B cell (primary cell): ENCODE data around the gene OST4. TPM values are rescaled to one million over a fixed set of nuclear protein-coding genes. Genes with fewer than 3 reads are reported as not detected.

Experiments
- ATAC-seq: fragments of 200-7000 bp; cut with Tn5 transposase; one replicate; pipeline ENCODE4 v1.10.0; 2021; ENCODE audit warnings: low read depth, mild to moderate bottlenecking, moderate number of reproducible peaks, moderate library complexity
- CTCF ChIA-PET: fragments of 350-600 bp; sonication (Branson Sonifier 250); formaldehyde crosslinking; loops from one replicate; lab custom pipeline; 2021; ENCODE audit warnings: antibody characterized with exemption, inconsistent platforms; lab: Charles Lee
- POLR2A ChIA-PET: fragments of 350-600 bp; sonication (Branson Sonifier 250); formaldehyde crosslinking; loops from one replicate; lab custom pipeline; 2021; ENCODE audit warnings: antibody characterized with exemption; lab: Charles Lee
- DNase-seq: peaks from one replicate; pipeline ENCODE4 v3.0.0; 2013
- H2AFZ ChIP-seq: 2 replicates; pipeline ENCODE4 v1.6.1; 2012; ENCODE audit warnings: mild to moderate bottlenecking, low read depth, low read length; ENCODE audit not compliant: insufficient read depth, poor library complexity, severe bottlenecking
- H3K27ac ChIP-seq, 2 donors: 1 replicate in 1 of 2; 2 replicates in 1 of 2; pipeline ENCODE4 v1.5.1; 2012 to 2013; ENCODE audit warnings: low read length in 2 of 2, mild to moderate bottlenecking in 2 of 2, moderate library complexity in 1 of 2
- H3K27me3 ChIP-seq, 4 experiments: fragments of 200-600 bp in 1 of 4; sonication (generic) in 1 of 4; replicated peaks in 1 of 4; 1 replicate in 2 of 4; 2 replicates in 2 of 4; pipeline versions ENCODE4 v1.6.1 to v1.7.0; 2013 to 2016; ENCODE audit warnings: low read length in 3 of 4, mild to moderate bottlenecking in 2 of 4, mixed read lengths in 1 of 4, moderate library complexity in 1 of 4; ENCODE audit not compliant: insufficient read depth in 4 of 4, control insufficient read depth in 3 of 4; ENCODE audit errors: control extremely low read depth in 1 of 4
- H3K36me3 ChIP-seq, 2 experiments: replicated peaks in 1 of 2; 1 replicate in 1 of 2; 2 replicates in 1 of 2; pipeline versions ENCODE4 v1.6.1 to v1.7.1; 2013; ENCODE audit warnings: low read length in 1 of 2; ENCODE audit not compliant: insufficient read depth in 2 of 2, control insufficient read depth in 1 of 2; ENCODE audit errors: control extremely low read depth in 1 of 2, extremely low read depth in 1 of 2
- H3K4me1 ChIP-seq, 2 donors: fragments of 200-600 bp in 1 of 2; sonication (generic) in 1 of 2; 1 replicate in 1 of 2; 2 replicates in 1 of 2; pipeline versions ENCODE4 v1.5.1 to v1.6.1; 2013 to 2017; ENCODE audit warnings: low read length in 2 of 2; ENCODE audit not compliant: control insufficient read depth in 2 of 2, insufficient read depth in 2 of 2
- H3K4me2 ChIP-seq: replicated peaks from 2 replicates; pipeline ENCODE3; 2012; ENCODE audit warnings: mild to moderate bottlenecking, low read depth, low read length; ENCODE audit not compliant: poor library complexity, severe bottlenecking
- H3K4me3 ChIP-seq, 5 experiments: fragments of 200-600 bp in 1 of 5; sonication (generic) in 1 of 5; 1 replicate in 3 of 5; 2 replicates in 2 of 5; pipeline versions ENCODE4 v1.5.1 to v1.7.0; 2011 to 2016; ENCODE audit warnings: low read length in 4 of 5, mild to moderate bottlenecking in 4 of 5, low read depth in 2 of 5, control low read depth in 1 of 5, moderate library complexity in 1 of 5; ENCODE audit not compliant: insufficient read depth in 1 of 5; ENCODE audit errors: control extremely low read depth in 1 of 5, extremely low read depth in 1 of 5
- H3K79me2 ChIP-seq: fragments of 200-600 bp; sonication (generic); one replicate; pipeline ENCODE4 v1.6.0; 2016; ENCODE audit warnings: low read length; ENCODE audit not compliant: control insufficient read depth, insufficient read depth
- H3K9ac ChIP-seq: fragments of 200-600 bp; sonication (generic); 2 replicates; pipeline ENCODE4 v1.6.1; 2017; ENCODE audit warnings: mild to moderate bottlenecking, low read length, moderate library complexity
- H3K9me3 ChIP-seq, 3 donors: one replicate each; pipeline versions ENCODE4 v1.6.1 to v1.7.1; 2013; ENCODE audit warnings: low read length in 2 of 3; ENCODE audit not compliant: control insufficient read depth in 2 of 3, insufficient read depth in 1 of 3; ENCODE audit errors: control extremely low read depth in 1 of 3
- H4K20me1 ChIP-seq: 2 replicates; pipeline ENCODE4 v1.6.0; 2012; ENCODE audit warnings: mild to moderate bottlenecking, low read length; ENCODE audit not compliant: insufficient read depth, control insufficient read depth, poor library complexity, severe bottlenecking
- H3K27ac Mint-ChIP-seq: one replicate; pipeline ENCODE4 v1.8.0; 2021; ENCODE audit warnings: mixed read lengths
- H3K27me3 Mint-ChIP-seq: one replicate; pipeline ENCODE4 v1.8.0; 2021; ENCODE audit warnings: mixed read lengths
- H3K4me1 Mint-ChIP-seq: one replicate; pipeline ENCODE4 v1.8.0; 2021; ENCODE audit warnings: mixed read lengths
- H3K4me3 Mint-ChIP-seq: one replicate; pipeline ENCODE4 v1.8.0; 2021; ENCODE audit warnings: mixed read lengths
- H3K9me3 Mint-ChIP-seq: one replicate; pipeline ENCODE4 v1.8.0; 2022; ENCODE audit warnings: mixed read lengths; ENCODE audit not compliant: insufficient read depth
- EZH2 ChIP-seq: IDR thresholded peaks from 2 replicates; pipeline ENCODE4 v1.6.1; 2012; ENCODE audit warnings: borderline replicate concordance, low read depth, mild to moderate bottlenecking, moderate library complexity, low read length; ENCODE audit not compliant: insufficient read depth, poor library complexity, severe bottlenecking
- WGBS: methylation state at CpG from one replicate; pipeline ENCODE4 v1.1.5; 2013; ENCODE audit warnings: missing lambda C conversion rate; ENCODE audit not compliant: insufficient coverage; 5-methylcytosine and 5-hydroxymethylcytosine counted together
- intact Hi-C: fragments of 100-400 bp; cut with micrococcal nuclease; formaldehyde crosslinking; loops from one replicate; pipeline ENCODE4 v1.10.0; 2022
- polyA plus RNA-seq: library from polyadenylated mRNA; depleted of rRNA; stranded (reverse); fragments of >200 nt; gene quantifications from 2 replicates; pipeline ENCODE4 v1.2.3, GENCODE V29; 2012
- total RNA-seq, 2 donors: library from RNA; stranded (reverse); fragments of 120-200 nt in 1 of 2; gene quantifications; 1 replicate in 1 of 2; 2 replicates in 1 of 2; pipeline versions ENCODE4 v1.2.3 to v1.2.4, GENCODE V29; 2013 to 2022
- TF ChIP-seq, protein P1 (sequence below): fragments of 200-600 bp; IDR thresholded peaks from one replicate; pipeline ENCODE4 v1.8.0; 2022; ENCODE audit warnings: antibody characterized with exemption, mild to moderate bottlenecking

The OST4 gene
- total and polyA plus RNA-seq, 2 donors (not counting 1 experiment from before 2014, with no cell fraction given): 195 to 257 TPM

DNA sequence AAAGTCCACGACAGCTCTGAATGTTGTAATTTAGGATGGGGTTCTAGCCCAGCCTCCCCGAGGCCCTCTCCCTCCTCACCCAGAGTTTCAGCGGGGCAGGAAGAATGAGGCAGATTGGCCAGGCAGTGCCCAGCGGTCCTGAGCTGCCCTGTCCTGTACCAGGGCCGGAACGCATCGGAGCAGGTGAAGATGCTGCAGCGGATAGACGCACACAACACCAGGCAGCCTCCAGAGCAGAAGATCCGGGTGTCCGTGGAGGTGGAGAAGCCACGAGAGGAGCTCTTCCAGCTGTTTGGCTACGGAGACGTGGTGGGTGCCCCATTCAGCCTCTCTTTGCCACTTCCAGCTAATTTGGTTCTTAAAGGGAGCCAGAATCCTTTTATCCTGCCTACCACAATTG, 25.9 kb upstream of the OST4 start:
- no peak for DNase-seq
- Histone ChIP-seq H2AFZ (no peak overlapping the region), H3K4me3 (no peak overlapping the region), H4K20me1 (no peaks in the 10 kb centered on the region), H3K36me3 (no peaks in the 10 kb centered on the region), H3K4me1 (peaks cover 6 to 9% of the 10 kb centered on the region in 2 donors), H3K4me2 (no peak overlapping the region), H3K9me3 (no peaks in the 10 kb centered on the region), H3K9ac (no peak overlapping the region), H3K27ac (no peak overlapping the region), H3K79me2 (no peaks in the 10 kb centered on the region), H3K27me3 (no peaks in the 10 kb centered on the region)
- Mint-ChIP-seq H3K9me3 (no peaks in the 10 kb centered on the region), H3K4me1 (peaks cover 11% of the 10 kb centered on the region), H3K27me3 (no peaks in the 10 kb centered on the region), H3K27ac (no peak overlapping the region), H3K4me3 (no peak overlapping the region)
- ChIA-PET CTCF (interaction anchor here (0.8 to 8.8 kb wide), 10 partner anchors 10 to 207 kb away, joined by 3 to 143 read pairs (median 10); partner anchors contain the start of genes AGBL5 and TRIM54), POLR2A (no interaction called here)
- ATAC-seq: no peak
- TF ChIP-seq, protein P1, sequence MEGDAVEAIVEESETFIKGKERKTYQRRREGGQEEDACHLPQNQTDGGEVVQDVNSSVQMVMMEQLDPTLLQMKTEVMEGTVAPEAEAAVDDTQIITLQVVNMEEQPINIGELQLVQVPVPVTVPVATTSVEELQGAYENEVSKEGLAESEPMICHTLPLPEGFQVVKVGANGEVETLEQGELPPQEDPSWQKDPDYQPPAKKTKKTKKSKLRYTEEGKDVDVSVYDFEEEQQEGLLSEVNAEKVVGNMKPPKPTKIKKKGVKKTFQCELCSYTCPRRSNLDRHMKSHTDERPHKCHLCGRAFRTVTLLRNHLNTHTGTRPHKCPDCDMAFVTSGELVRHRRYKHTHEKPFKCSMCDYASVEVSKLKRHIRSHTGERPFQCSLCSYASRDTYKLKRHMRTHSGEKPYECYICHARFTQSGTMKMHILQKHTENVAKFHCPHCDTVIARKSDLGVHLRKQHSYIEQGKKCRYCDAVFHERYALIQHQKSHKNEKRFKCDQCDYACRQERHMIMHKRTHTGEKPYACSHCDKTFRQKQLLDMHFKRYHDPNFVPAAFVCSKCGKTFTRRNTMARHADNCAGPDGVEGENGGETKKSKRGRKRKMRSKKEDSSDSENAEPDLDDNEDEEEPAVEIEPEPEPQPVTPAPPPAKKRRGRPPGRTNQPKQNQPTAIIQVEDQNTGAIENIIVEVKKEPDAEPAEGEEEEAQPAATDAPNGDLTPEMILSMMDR: no peak
- no peak for TF ChIP-seq EZH2
- intact Hi-C loops: loop anchor here (5.0 kb wide), 1 partner anchor 585 kb away; no protein-coding TSS in a partner anchor
- WGBS: 98% methylated on average over 12 of the region's 14 CpGs

DNA sequence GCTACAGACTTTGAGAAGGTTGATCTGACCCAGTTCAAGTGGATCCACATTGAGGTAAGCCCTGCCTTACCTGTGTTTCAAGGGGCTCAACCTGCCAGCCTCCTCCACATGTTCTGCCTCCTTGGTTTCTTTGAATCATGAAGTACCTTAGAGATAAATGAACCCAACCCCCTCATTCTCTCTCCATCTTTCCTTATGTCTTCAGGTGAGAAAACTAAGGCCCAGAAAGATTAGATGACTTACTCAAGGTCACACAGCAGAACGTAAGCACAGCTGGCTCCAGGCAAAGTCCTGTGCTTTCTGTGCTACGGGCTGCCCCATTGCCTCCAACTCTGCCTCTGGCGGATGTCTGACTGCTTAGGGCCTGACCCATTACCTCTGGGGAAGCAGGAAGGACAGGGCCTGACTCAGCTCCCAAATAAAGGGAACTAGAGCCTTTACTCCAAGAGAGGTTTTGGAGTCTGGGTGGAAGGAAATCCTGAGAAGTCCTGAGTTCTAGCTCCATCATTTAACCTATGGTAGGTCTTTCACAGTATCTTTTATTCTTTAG, 25.4 kb upstream of the OST4 start:
- Mint-ChIP-seq H3K9me3 (no peaks in the 10 kb centered on the region), H3K27ac (no peak overlapping the region), H3K4me3 (no peak overlapping the region), H3K27me3 (no peaks in the 10 kb centered on the region), H3K4me1 (peaks cover 11% of the 10 kb centered on the region)
- ChIA-PET CTCF (interaction anchor here (0.8 to 8.8 kb wide), 10 partner anchors 9 to 207 kb away, joined by 3 to 143 read pairs (median 6); partner anchors contain the start of genes AGBL5 and TRIM54), POLR2A (interaction anchor here (0.6 kb wide), 1 partner anchor 38 kb away, joined by 3 read pairs; the partner anchor contains the start of gene PREB)
- H3K36me3 ChIP-seq: no peaks in the 10 kb centered on the region
- DNase-seq (no peak), ATAC-seq (no peak)
- no peak overlapping the region for H2AFZ ChIP-seq
- peaks cover 6 to 9% of the 10 kb centered on the region in 2 donors for H3K4me1 ChIP-seq
- no peak overlapping the region for H3K4me2 ChIP-seq
- no peak overlapping the region for H3K9ac ChIP-seq
- TF ChIP-seq, protein P1: no peak
- no peak for TF ChIP-seq EZH2
- H3K9me3 ChIP-seq: no peaks in the 10 kb centered on the region
- 92% methylated on average over 3 of the region's 3 CpGs for WGBS
- H3K79me2 ChIP-seq: no peaks in the 10 kb centered on the region
- H3K27me3 ChIP-seq: no peaks in the 10 kb centered on the region
- H4K20me1 ChIP-seq: no peaks in the 10 kb centered on the region
- intact Hi-C loops: loop anchor here (1.0 to 5.0 kb wide), 4 partner anchors 11 to 585 kb away; partner anchors contain the start of genes KHK and PREB
- H3K27ac ChIP-seq: no peak overlapping the region
- no peak overlapping the region for H3K4me3 ChIP-seq
